Muscle layer of colon (tissue), 2 donors: ENCODE data around the gene KCNAB1.

ENCODE experiments used
- H3K27ac ChIP-seq: one replicate; pipeline ENCODE4 v1.7.0; 2013; ENCODE audit warnings: low read depth, mild to moderate bottlenecking, low read length, moderate library complexity
- H3K27me3 ChIP-seq, 2 donors: one replicate each; pipeline ENCODE4 v1.7.0; 2013; ENCODE audit warnings: low read length in 2 of 2, mild to moderate bottlenecking in 2 of 2; ENCODE audit not compliant: insufficient read depth in 2 of 2, control insufficient read depth in 1 of 2
- H3K36me3 ChIP-seq: one replicate; pipeline ENCODE4 v1.7.0; 2013; ENCODE audit warnings: mild to moderate bottlenecking, low read length; ENCODE audit not compliant: insufficient read depth
- H3K4me1 ChIP-seq: one replicate; pipeline ENCODE4 v1.7.0; 2013; ENCODE audit warnings: mild to moderate bottlenecking, low read length; ENCODE audit not compliant: insufficient read depth
- H3K4me3 ChIP-seq, 2 donors: one replicate each; pipeline ENCODE4 v1.7.0; 2013; ENCODE audit warnings: low read length in 2 of 2, low read depth in 1 of 2, mild to moderate bottlenecking in 1 of 2, moderate library complexity in 1 of 2
- H3K9ac ChIP-seq: one replicate; pipeline ENCODE4 v1.7.0; 2013; ENCODE audit warnings: low read length
- H3K9me3 ChIP-seq: one replicate; pipeline ENCODE4 v1.7.0; 2013; ENCODE audit warnings: mild to moderate bottlenecking, low read length
- donor health status: abdominal sarcoma.
- donor health status: Adenocarcinoma of cecum.

The KCNAB1 gene

DNA sequence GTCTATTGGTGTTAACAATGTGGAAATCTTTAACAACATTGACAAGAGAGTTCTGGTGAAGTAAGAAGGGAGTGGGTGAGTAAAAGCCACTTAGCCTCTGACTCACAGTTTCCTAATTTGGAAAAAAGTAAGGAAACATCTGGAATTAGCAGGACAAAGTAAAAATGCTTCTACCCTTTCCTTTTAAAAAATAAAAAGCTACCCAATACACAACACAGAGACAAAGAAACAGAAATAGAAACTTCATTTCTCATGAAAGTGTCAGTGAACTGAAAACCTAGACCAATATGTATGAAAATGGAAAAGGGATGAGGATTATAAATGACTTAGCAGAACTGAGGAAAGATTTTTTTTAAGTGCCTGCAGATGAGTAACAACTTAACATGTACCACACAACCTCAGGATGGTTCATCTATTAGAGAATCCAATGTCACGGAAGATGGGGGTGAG is 369.1 kb downstream of the KCNAB1 start:
- H3K27ac ChIP-seq, result no peak overlapping the region
- H3K36me3 ChIP-seq, result no peaks in the 10 kb centered on the region
- no peaks in the 10 kb centered on the region for H3K9me3 ChIP-seq
- H3K27me3 ChIP-seq, result no peaks in the 10 kb centered on the region
- H3K4me3 ChIP-seq, result no peak overlapping the region
- no peak overlapping the region for H3K9ac ChIP-seq
- peaks cover 22% of the 10 kb centered on the region for H3K4me1 ChIP-seq

DNA sequence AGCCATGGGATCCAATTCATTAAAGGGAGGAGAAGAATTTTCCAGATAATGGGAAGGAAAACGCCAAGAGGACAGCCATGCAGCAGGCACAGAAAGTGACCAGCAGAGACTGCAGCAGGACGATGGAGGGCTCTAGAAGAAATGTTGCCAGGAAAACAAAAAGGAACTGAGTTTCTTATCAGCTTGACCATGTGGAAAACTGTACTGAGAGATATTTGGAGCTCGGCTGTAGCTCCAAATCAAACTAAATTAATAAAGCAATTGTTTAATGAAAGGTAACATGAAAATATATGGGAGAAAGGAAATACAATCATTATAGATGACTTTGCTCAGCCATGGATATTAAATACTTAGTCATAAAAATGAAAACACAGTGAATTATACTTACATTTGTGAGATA is 370.8 kb downstream of the KCNAB1 start:
- no peak overlapping the region for H3K4me3 ChIP-seq
- no peaks in the 10 kb centered on the region for H3K36me3 ChIP-seq
- no peaks in the 10 kb centered on the region for H3K27me3 ChIP-seq
- peaks cover 19% of the 10 kb centered on the region for H3K4me1 ChIP-seq
- H3K9ac ChIP-seq, result no peak overlapping the region
- H3K9me3 ChIP-seq, result no peaks in the 10 kb centered on the region
- no peak overlapping the region for H3K27ac ChIP-seq

DNA sequence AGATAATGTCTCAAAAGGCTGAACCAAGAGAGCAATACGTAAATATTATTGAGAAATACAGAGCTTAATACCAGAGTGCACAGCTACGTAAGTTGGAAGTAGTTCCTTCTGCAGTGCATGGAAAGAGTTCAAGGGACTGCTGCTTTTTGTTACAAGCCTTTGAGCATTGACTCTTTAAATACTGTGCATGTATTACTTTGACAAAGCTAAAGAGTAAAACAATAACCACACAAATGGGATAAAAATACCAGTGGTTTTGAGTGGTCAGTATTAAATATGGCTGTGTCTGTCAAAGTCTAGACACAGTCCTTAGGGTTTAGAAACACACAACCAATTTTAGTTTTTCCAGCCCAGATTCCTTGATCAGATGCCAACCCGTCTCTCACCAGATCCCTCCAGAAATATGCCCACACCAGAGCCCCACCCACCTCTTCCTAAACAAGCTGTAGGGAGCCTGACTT is 372.5 kb downstream of the KCNAB1 start:
- Histone ChIP-seq H3K4me3 (no peak overlapping the region), H3K9ac (no peak overlapping the region), H3K36me3 (no peaks in the 10 kb centered on the region), H3K4me1 (peaks cover 19% of the 10 kb centered on the region), H3K27ac (peak overlapping the region; percentile 45), H3K27me3 (no peaks in the 10 kb centered on the region), H3K9me3 (no peaks in the 10 kb centered on the region)

- Histone ChIP-seq H3K36me3 (no peaks in the 10 kb centered on the region), H3K9ac (no peak overlapping the region), H3K27me3 (no peaks in the 10 kb centered on the region), H3K9me3 (no peaks in the 10 kb centered on the region), H3K4me3 (no peak overlapping the region), H3K4me1 (peaks cover 19% of the 10 kb centered on the region), H3K27ac (peak overlapping the region; percentile 10)
These were observed 373.5 kb downstream of the KCNAB1 start for GRCh38 chr3:156493887-156494286.

- no peaks in the 10 kb centered on the region for H3K27me3 ChIP-seq
- H3K27ac ChIP-seq, result no peak overlapping the region
- no peak overlapping the region for H3K9ac ChIP-seq
- no peak overlapping the region for H3K4me3 ChIP-seq
- no peaks in the 10 kb centered on the region for H3K36me3 ChIP-seq
- no peaks in the 10 kb centered on the region for H3K9me3 ChIP-seq
- peaks cover 19% of the 10 kb centered on the region for H3K4me1 ChIP-seq
These were observed 375.4 kb downstream of the KCNAB1 start for GRCh38 chr3:156495816-156496215.

GRCh38 chr3:156497326-156497725 is 376.9 kb downstream of the KCNAB1 start:
- H3K4me3 ChIP-seq, result no peak overlapping the region
- H3K4me1 ChIP-seq, result peaks cover 11% of the 10 kb centered on the region
- H3K27me3 ChIP-seq, result no peaks in the 10 kb centered on the region
- no peak overlapping the region for H3K9ac ChIP-seq
- no peaks in the 10 kb centered on the region for H3K36me3 ChIP-seq
- no peak overlapping the region for H3K27ac ChIP-seq
- no peaks in the 10 kb centered on the region for H3K9me3 ChIP-seq

GRCh38 chr3:156498307-156498706 is 377.9 kb downstream of the KCNAB1 start:
- no peak overlapping the region for H3K9ac ChIP-seq
- H3K27me3 ChIP-seq, result no peaks in the 10 kb centered on the region
- no peak overlapping the region for H3K27ac ChIP-seq
- H3K4me3 ChIP-seq, result no peak overlapping the region
- H3K9me3 ChIP-seq, result no peaks in the 10 kb centered on the region
- peaks cover 1% of the 10 kb centered on the region for H3K4me1 ChIP-seq
- no peaks in the 10 kb centered on the region for H3K36me3 ChIP-seq

- Histone ChIP-seq H3K9me3 (no peaks in the 10 kb centered on the region), H3K4me1 (peaks cover 12% of the 10 kb centered on the region), H3K4me3 (no peak overlapping the region), H3K9ac (no peak overlapping the region), H3K36me3 (no peaks in the 10 kb centered on the region), H3K27ac (no peak overlapping the region), H3K27me3 (no peaks in the 10 kb centered on the region)
These were observed 386.9 kb downstream of the KCNAB1 start for GRCh38 chr3:156507285-156507684.

GRCh38 chr3:156509189-156510174 is 389.1 kb downstream of the KCNAB1 start:
- Histone ChIP-seq H3K27ac (no peak overlapping the region), H3K36me3 (no peaks in the 10 kb centered on the region), H3K4me3 (no peak overlapping the region), H3K4me1 (peaks cover 12% of the 10 kb centered on the region), H3K27me3 (no peaks in the 10 kb centered on the region), H3K9ac (no peak overlapping the region), H3K9me3 (no peaks in the 10 kb centered on the region)

GRCh38 chr3:156511987-156512677 is 391.8 kb downstream of the KCNAB1 start:
- Histone ChIP-seq H3K4me3 (no peak overlapping the region), H3K27ac (no peak overlapping the region), H3K9ac (no peak overlapping the region), H3K27me3 (no peaks in the 10 kb centered on the region), H3K36me3 (no peaks in the 10 kb centered on the region), H3K4me1 (peaks cover 10% of the 10 kb centered on the region), H3K9me3 (no peaks in the 10 kb centered on the region)

GRCh38 chr3:156513619-156514018 is 393.2 kb downstream of the KCNAB1 start:
- Histone ChIP-seq H3K4me3 (no peak overlapping the region), H3K36me3 (no peaks in the 10 kb centered on the region), H3K4me1 (peaks cover 18% of the 10 kb centered on the region), H3K9ac (no peak overlapping the region), H3K27ac (no peak overlapping the region), H3K27me3 (no peaks in the 10 kb centered on the region), H3K9me3 (no peaks in the 10 kb centered on the region)
